SU-DHL-6 (cell line): ENCODE measurements around the gene BACE1.
"Not testable (repeated sequence)": the region's sequence is repeated elsewhere in the genome, so short reads cannot be mapped to it uniquely, and the experiment has no call there.

Source experiments
- H2AFZ ChIP-seq: fragments of 200-600 bp; sonication (generic); 2 replicates; pipeline ENCODE4 v1.6.1; 2014; ENCODE audit warnings: low read depth, mild to moderate bottlenecking, moderate library complexity, mixed read lengths, antibody characterized with exemption, low read length; ENCODE audit not compliant: severe bottlenecking
- H3F3A ChIP-seq: fragments of 200-600 bp; shearing (Covaris generic); 2 replicates; pipeline ENCODE4 v1.6.0; 2016; ENCODE audit warnings: antibody characterized with exemption, mild to moderate bottlenecking; ENCODE audit not compliant: insufficient read depth
- H3K27ac ChIP-seq: fragments of 200-600 bp; sonication (generic); 2 replicates; pipeline ENCODE4 v1.5.1; 2016; ENCODE audit warnings: low read depth, mild to moderate bottlenecking, low read length, moderate library complexity, mixed read lengths
- H3K27me3 ChIP-seq: fragments of 200-600 bp; sonication (generic), shearing (Covaris generic); 2 replicates; pipeline ENCODE4 v1.6.0; 2014; ENCODE audit warnings: mild to moderate bottlenecking, low read length
- H3K36me3 ChIP-seq: fragments of 200-600 bp; sonication (generic); 2 replicates; pipeline ENCODE4 v1.6.1; 2014; ENCODE audit warnings: mild to moderate bottlenecking, low read length, mixed read lengths
- H3K4me2 ChIP-seq: fragments of 300-600, 200-600 bp; shearing (Covaris generic), sonication (generic); 2 replicates; pipeline ENCODE4 v1.6.0; 2014; ENCODE audit warnings: low read length, low read depth, mild to moderate bottlenecking; ENCODE audit not compliant: poor library complexity, severe bottlenecking
- H3K4me3 ChIP-seq: fragments of 200-600 bp; sonication (generic); 2 replicates; pipeline ENCODE4 v1.5.1; 2014; ENCODE audit warnings: antibody characterized with exemption, low read length, mild to moderate bottlenecking, mixed read lengths; ENCODE audit not compliant: insufficient read depth, poor library complexity, severe bottlenecking
- H3K79me2 ChIP-seq: fragments of 200-600 bp; sonication (generic); 2 replicates; pipeline ENCODE4 v1.6.1; 2014; ENCODE audit warnings: mild to moderate bottlenecking, low read length, moderate library complexity; ENCODE audit not compliant: insufficient read depth
- H3K9ac ChIP-seq: fragments of 200-600 bp; sonication (generic); 2 replicates; pipeline ENCODE4 v1.7.0; 2014; ENCODE audit warnings: mild to moderate bottlenecking, low read length
- H3K9me2 ChIP-seq: fragments of 200-600 bp; sonication (generic); replicated peaks from 2 replicates; pipeline ENCODE4 v1.6.1; 2014; ENCODE audit warnings: low read length; ENCODE audit not compliant: insufficient read depth
- H3K9me3 ChIP-seq: fragments of 200-600 bp; sonication (generic); 2 replicates; pipeline ENCODE4 v1.6.1; 2014; ENCODE audit warnings: low read length, mixed read lengths; ENCODE audit not compliant: insufficient read depth
- H4K20me1 ChIP-seq: fragments of 200-600 bp; sonication (generic); 2 replicates; pipeline ENCODE4 v1.6.1; 2014; ENCODE audit warnings: low read depth, mild to moderate bottlenecking, antibody characterized with exemption, low read length, moderate library complexity, mixed read lengths
- EZH2phosphoT487 ChIP-seq: fragments of 200-600 bp; sonication (generic), shearing (Covaris generic); conservative IDR thresholded peaks from 2 replicates; pipeline ENCODE4 v1.6.1; 2018; ENCODE audit warnings: mild to moderate bottlenecking, antibody characterized with exemption, low read length, moderate library complexity, mixed read lengths
- TF ChIP-seq, protein P1 (sequence below): fragments of 200-600 bp; sonication (generic); IDR thresholded peaks from one replicate; pipeline ENCODE4 v1.5.1; 2017; ENCODE audit warnings: antibody characterized with exemption, mild to moderate bottlenecking, low read length, moderate library complexity; ENCODE audit not compliant: insufficient read depth, poor library complexity, severe bottlenecking

The BACE1 gene

DNA sequence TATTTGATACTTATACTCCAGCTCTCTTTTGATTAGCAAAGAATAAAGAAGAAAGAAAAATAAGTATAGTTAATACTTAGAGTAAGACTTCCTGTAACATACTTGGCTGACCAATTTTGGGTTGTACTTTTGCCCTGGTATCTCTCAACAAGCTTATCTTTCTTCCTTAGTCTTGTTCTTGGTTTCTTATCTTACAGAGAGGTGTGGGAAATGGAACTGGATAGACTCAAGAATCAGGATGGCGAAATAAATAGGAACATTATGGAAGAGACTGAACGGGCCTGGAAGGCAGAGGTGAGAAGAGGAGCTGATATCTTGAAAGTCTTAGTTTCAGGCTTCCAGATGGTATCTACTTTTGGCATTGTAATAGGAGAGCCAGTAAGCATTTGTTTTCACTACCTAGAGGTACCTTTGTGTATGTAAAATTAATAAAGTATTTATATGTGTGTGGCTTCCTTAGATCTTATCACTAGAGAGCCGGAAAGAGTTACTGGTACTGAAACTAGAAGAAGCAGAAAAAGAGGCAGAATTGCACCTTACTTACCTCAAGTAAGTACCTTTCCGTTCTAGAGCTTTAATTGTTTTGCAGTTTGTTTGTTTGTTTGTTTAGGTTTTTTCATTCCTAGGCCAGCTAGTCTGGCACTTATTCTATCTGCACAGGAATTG, 36.2 kb downstream of the BACE1 start:
- no peak overlapping the region for H3K4me2 ChIP-seq
- no peak overlapping the region for H2AFZ ChIP-seq
- H3F3A ChIP-seq, result no peaks in the 10 kb centered on the region
- H3K9me3 ChIP-seq, result no peaks in the 10 kb centered on the region
- no peak overlapping the region for H3K9ac ChIP-seq
- no peaks in the 10 kb centered on the region for H4K20me1 ChIP-seq
- H3K79me2 ChIP-seq, result no peaks in the 10 kb centered on the region
- no peaks in the 10 kb centered on the region for H3K27me3 ChIP-seq
- 0 out of 2 replicates have a peak, but pooled peaks cover 9% of the 10 kb centered on the region for H3K36me3 ChIP-seq
- no peak overlapping the region for H3K27ac ChIP-seq
- no peak overlapping the region for H3K4me3 ChIP-seq
- H3K9me2 ChIP-seq, result no peaks in the 10 kb centered on the region
- no peak for TF ChIP-seq EZH2phosphoT487
- TF ChIP-seq, protein P1, sequence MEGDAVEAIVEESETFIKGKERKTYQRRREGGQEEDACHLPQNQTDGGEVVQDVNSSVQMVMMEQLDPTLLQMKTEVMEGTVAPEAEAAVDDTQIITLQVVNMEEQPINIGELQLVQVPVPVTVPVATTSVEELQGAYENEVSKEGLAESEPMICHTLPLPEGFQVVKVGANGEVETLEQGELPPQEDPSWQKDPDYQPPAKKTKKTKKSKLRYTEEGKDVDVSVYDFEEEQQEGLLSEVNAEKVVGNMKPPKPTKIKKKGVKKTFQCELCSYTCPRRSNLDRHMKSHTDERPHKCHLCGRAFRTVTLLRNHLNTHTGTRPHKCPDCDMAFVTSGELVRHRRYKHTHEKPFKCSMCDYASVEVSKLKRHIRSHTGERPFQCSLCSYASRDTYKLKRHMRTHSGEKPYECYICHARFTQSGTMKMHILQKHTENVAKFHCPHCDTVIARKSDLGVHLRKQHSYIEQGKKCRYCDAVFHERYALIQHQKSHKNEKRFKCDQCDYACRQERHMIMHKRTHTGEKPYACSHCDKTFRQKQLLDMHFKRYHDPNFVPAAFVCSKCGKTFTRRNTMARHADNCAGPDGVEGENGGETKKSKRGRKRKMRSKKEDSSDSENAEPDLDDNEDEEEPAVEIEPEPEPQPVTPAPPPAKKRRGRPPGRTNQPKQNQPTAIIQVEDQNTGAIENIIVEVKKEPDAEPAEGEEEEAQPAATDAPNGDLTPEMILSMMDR, result no peak

DNA sequence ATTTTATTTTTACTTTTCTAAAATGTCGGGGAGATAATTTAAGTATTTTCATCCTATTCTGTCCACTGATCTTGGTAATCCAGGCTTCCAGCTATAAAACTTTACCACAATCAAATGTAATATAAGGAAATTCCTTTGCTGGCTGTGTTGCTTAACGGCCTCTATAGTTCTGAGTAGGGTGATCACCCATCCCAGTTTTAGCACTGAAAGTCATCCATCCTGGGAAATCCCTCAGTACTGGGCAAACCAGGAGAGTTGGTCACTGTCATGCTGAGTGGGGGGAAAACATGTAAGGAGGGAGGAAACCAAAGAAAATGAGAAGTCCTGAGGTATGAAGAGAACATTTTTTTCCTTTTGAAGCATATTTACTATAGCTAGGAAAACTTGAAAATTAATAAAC, 37.7 kb downstream of the BACE1 start:
- Histone ChIP-seq H3K79me2 (no peaks in the 10 kb centered on the region), H4K20me1 (no peaks in the 10 kb centered on the region), H3F3A (no peaks in the 10 kb centered on the region), H3K36me3 (0 out of 2 replicates have a peak, but pooled peaks cover 4% of the 10 kb centered on the region), H2AFZ (no peak overlapping the region), H3K9ac (no peak overlapping the region), H3K9me3 (no peaks in the 10 kb centered on the region), H3K9me2 (no peaks in the 10 kb centered on the region), H3K4me3 (no peak overlapping the region), H3K27ac (no peak overlapping the region), H3K4me2 (no peak overlapping the region), H3K27me3 (no peaks in the 10 kb centered on the region)
- TF ChIP-seq, protein P1, result no peak
- TF ChIP-seq EZH2phosphoT487, result no peak

DNA sequence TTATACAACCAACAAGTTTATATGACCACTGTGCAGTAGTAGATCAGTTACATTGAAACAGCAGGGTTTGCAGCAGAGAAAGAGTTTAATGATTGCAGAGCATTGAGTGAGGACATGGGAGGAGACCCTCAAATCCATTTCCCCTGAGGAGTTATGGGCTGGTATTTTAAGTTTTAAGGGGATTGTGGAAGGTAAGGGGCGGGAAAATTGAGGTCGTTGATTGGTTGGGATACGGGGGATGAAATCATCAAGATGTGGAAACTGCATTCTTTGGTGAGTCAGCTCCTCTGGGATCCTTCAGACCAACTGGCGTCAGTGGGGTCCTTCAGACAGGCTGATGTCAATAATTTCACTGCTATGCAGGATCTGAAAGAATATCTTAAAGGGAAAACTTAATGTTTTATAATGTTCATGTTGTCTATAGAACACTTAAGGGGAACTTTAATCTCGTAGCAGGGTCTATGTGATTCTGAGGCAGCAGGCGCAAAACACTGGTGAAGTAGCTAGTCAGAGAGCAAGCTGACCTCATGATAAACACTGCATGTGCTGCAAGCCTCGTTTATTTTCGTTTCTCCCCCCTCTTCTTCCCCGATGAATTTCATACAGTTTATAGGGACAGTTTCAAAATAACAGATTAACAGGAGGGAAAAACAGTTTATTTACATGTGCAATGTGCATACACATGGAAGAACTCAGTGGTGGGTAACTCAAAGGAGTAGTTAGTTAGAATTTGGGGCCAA, 42.3 kb downstream of the BACE1 start:
- 0 out of 2 replicates have a peak, but pooled peaks cover 4% of the 10 kb centered on the region for H3K36me3 ChIP-seq
- no peak overlapping the region for H3K4me3 ChIP-seq
- no peaks in the 10 kb centered on the region for H3K9me2 ChIP-seq
- no peak overlapping the region for H3K9ac ChIP-seq
- H3K4me2 ChIP-seq, result no peak overlapping the region
- TF ChIP-seq, protein P1, result no peak
- no peak for TF ChIP-seq EZH2phosphoT487
- H4K20me1 ChIP-seq, result no peaks in the 10 kb centered on the region
- no peaks in the 10 kb centered on the region for H3K9me3 ChIP-seq
- H3F3A ChIP-seq, result no peaks in the 10 kb centered on the region
- H2AFZ ChIP-seq, result no peak overlapping the region
- no peaks in the 10 kb centered on the region for H3K27me3 ChIP-seq
- no peak overlapping the region for H3K27ac ChIP-seq
- no peaks in the 10 kb centered on the region for H3K79me2 ChIP-seq

DNA sequence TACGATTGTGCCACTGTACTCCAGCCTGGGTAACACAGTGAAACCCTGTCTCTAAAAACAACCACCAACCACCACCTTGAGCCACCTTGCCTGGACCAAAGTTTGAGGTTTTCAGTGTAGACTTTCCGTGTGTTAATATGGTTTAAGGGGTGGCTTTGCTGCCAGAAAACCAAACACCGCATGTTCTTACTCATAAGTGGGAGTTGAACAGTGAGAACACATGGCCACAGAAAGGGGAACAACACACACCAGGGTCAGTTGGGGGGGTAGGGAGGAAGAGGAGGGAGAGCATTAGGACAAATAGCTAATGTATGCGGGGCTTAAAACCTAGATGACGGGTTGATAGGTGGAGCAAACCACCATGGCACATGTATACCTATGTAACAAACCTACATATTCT, 43.9 kb downstream of the BACE1 start:
- not testable (repeated sequence) for H4K20me1 ChIP-seq, H3K9me2 ChIP-seq, H3K4me2 ChIP-seq, H3K27me3 ChIP-seq, H3K27ac ChIP-seq, H2AFZ ChIP-seq, H3F3A ChIP-seq, H3K9me3 ChIP-seq, H3K9ac ChIP-seq, H3K4me3 ChIP-seq, H3K36me3 ChIP-seq, H3K79me2 ChIP-seq
